ENCODE results near the gene PIH1D1.

Gene PIH1D1

GRCh38 chr19:49451430-49452181 is at the start of gene PIH1D1:
Gene PIH1D1 (minus strand): TSS chr19:49451814. CDS start chr19:49451574, 240 bp downstream.
- DNase-seq = peak; percentile 91

- DNase-seq = no peak
These were observed 47.5 kb upstream of the PIH1D1 start for GRCh38 chr19:49499030-49499670.

DNA sequence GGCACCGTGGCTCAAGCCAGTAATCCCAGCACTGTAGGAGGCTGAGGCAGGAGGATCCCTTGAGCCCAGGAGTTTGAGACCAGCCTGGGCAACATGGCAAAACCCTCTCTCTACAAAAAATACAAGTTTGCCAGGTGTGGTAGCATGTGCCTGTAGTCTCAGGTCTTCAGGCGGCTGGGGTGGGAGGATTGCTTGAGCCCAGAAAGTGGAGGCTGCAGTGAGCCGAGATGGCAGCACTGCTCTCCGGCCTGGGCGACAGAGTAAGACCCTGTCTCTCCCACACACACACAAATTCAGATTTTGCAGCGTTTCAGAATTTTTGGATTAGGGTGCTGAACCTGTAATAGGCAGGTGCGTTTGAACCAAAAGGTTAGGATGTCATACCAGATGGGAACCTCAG is 46.9 kb upstream of the PIH1D1 start:
- DNase-seq = no peak

DNA sequence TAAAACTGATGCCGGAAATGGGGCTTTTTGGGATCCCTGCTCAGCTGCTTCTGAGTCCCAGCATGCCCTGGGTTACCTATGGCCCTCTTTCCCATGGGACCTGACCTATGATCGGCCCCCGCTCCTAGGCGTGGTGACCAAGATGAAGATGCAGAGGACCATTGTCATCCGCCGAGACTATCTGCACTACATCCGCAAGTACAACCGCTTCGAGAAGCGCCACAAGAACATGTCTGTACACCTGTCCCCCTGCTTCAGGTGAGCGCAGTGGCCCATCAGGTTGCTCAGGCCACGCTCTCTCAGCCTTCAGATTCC is 46.1 kb upstream of the PIH1D1 start:
- DNase-seq = no peak

GRCh38 chr19:49497047-49497788 is 45.6 kb upstream of the PIH1D1 start:
- DNase-seq = peak; percentile 59

GRCh38 chr19:49496574-49497008 is 45.0 kb upstream of the PIH1D1 start:
- DNase-seq = no peak

DNA sequence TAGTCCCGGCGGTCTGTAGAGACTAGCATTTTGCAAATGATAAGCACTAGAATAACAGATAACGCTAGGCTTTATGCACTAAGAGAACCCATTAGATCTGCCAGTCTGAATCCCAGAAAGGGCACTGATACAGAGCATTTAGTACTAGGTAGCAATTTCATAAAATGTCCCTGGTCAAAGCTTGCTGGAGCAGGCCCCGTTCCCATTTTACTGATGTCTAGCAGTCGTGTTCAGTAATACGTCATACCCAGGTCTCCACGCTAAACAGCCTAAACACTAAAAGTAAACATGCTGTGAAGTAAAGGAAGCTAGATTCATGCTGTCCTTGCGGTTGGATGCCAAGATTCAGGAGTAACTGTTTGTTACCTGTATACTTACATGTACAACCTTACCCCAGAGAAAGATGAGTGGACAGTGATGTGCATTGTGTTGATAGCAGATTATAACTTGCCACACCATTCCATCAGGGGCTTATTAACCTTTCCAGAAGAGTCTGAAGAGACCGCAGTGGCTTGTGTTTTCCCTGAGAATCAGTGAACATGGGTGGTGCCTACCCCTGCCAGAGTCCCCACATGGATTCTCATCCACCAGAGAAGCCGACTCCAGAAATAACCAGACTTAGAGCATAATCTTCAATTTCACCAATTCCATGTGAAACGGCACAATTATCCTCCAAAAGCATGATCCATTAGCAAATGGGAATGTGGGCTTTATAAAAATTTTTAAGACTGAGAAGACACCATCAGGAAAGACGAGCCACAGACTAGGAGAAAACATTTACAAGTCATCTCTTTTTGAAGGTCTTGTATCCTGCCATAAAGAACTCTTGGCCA is 41.2 kb upstream of the PIH1D1 start:
- DNase-seq = no peak

- DNase-seq = no peak
These were observed 40.4 kb upstream of the PIH1D1 start for GRCh38 chr19:49491804-49492572.

DNA sequence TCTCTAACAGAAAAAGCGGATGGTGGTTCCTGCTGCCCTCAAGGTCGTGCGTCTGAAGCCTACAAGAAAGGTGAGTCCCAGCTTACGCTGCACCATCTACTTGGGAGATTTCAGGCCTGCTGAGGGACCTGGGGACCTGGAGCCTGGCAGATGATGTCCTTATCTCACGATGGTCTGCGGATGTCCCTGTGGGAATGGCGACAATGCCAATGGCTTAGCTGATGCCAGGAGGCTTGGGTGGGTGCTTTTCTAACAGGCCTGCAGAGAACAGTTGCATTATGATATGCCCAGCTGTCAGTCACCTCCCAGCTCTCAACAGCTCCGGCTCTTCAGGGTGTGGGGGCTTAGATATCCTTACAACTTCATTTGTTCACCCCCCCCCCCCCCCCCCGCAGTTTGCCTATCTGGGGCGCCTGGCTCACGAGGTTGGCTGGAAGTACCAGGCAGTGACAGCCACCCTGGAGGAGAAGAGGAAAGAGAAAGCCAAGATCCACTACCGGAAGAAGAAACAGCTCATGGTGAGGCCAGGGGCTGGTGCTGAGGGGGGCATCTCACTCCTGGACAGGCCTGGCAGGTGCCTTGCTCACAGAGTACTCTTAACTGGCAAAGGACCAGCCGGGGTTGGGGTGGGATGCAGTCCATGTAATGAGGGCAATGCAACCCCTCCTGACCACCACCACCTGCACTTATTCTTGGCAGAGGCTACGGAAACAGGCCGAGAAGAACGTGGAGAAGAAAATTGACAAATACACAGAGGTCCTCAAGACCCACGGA is 39.6 kb upstream of the PIH1D1 start:
- DNase-seq = no peak

DNA sequence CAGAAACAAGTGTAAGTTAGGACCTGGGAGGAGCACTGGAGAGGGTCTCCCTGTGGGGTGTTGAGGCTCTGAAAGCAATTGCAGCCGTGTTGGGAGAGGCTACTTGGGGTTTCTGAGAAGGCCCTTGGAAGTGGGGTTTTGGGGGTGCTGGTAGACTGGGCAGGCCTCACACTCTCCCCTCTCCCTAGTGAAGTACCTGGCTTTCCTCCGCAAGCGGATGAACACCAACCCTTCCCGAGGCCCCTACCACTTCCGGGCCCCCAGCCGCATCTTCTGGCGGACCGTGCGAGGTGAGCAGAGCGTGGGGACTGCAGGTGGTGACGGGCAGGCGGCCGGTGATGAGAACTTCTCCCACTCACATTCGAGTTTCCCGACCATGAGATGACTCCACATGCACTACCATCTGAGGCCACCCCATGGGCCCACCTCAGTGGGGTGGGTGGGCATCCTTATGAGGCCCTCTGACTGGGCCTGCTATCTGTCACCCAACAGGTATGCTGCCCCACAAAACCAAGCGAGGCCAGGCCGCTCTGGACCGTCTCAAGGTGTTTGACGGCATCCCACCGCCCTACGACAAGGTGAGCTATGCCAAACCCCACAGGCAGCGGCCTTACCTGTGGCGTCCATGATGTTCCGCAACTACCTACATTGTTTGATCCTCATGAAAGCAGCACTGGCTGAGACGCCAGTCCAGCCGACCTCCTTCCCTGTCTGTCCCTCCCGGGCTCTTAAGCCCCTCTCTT is 38.8 kb upstream of the PIH1D1 start:
- no peak for DNase-seq

DNA sequence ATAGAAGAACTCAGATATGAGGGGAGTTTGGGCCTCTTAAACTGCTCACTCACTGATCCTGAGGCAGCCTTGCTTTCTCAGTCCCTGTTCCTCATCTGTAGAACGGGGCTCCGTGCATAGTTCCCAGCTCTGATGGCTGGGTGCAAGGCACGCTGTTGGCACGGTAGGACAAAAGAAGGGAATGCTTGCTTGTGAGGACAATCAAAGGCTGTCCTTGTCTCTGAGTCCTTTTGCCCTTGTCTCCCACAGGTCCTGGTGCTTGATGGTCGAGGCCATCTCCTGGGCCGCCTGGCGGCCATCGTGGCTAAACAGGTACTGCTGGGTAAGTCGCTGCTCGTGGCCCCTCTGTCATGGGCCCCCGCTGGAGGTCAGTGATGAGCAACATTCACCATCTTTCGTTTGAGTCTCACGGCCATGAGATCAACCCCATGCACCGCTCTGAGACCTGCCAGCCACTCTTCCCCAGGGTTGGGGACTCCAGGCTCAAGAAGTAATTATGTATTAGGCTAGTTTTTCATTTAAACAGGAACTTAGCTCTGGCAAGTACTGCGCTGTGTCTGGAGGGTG is 38.1 kb upstream of the PIH1D1 start:
- DNase-seq = no peak

DNA sequence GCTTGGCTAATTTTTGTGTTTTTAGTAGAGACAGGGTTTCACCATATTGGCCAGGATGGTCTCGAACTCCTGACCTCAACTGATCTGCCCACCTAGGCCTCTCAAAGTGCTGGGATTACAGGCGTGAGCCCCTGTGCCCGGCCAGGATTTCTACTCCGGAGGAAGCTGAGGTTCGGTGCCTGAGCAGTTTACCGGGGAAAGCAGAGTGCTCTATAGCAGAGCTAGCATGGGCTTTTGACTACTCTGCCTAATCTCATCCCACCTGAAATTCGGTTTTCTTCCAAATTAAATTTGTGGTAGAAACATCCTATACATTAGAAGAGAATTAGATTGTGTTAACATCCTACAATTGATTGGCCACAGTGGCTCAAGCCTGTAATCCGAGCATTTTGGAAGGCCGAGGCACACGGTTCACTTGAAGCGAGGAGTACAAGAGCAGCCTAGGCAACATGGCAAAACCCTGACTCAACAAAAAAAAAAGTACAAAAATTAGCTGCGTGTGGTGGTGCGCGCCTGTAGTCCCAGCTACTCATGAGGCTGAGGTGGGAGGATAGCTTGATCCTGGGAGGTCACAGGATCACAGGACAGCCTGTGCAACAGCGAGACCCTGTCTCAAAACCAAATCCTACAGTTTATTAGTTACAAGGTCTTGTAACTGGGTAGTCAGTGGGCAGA is 37.4 kb upstream of the PIH1D1 start:
- no peak for DNase-seq

- no peak for DNase-seq
These were observed 36.6 kb upstream of the PIH1D1 start for GRCh38 chr19:49488046-49488862.

GRCh38 chr19:49487277-49488045 is 35.8 kb upstream of the PIH1D1 start, which contains the start of gene RPL13A:
Gene RPL13A (plus strand): TSS chr19:49487608. CDS start chr19:49487630, 22 bp downstream.
- DNase-seq = peak; percentile 99

- DNase-seq = no peak
These were observed 35.2 kb upstream of the PIH1D1 start for GRCh38 chr19:49486710-49487276.

GRCh38 chr19:49486232-49486631 is 34.6 kb upstream of the PIH1D1 start:
- no peak for DNase-seq

- no peak for DNase-seq
These were observed 29.5 kb upstream of the PIH1D1 start for GRCh38 chr19:49481020-49481683.

Measured in activated T-cell treated with anti-CD3 and anti-CD28 coated beads for 4 hours (primary cell).